ENCODE data around the gene UBASH3B.
"Not testable (repeated sequence)": the region's sequence is repeated elsewhere in the genome, so short reads cannot be mapped to it uniquely, and the experiment has no call there.

- TF ChIP-seq POLR2A (IDR thresholded peaks at IDR 0.05): not testable (repeated sequence)
- TF ChIP-seq, protein P1, sequence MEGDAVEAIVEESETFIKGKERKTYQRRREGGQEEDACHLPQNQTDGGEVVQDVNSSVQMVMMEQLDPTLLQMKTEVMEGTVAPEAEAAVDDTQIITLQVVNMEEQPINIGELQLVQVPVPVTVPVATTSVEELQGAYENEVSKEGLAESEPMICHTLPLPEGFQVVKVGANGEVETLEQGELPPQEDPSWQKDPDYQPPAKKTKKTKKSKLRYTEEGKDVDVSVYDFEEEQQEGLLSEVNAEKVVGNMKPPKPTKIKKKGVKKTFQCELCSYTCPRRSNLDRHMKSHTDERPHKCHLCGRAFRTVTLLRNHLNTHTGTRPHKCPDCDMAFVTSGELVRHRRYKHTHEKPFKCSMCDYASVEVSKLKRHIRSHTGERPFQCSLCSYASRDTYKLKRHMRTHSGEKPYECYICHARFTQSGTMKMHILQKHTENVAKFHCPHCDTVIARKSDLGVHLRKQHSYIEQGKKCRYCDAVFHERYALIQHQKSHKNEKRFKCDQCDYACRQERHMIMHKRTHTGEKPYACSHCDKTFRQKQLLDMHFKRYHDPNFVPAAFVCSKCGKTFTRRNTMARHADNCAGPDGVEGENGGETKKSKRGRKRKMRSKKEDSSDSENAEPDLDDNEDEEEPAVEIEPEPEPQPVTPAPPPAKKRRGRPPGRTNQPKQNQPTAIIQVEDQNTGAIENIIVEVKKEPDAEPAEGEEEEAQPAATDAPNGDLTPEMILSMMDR (IDR thresholded peaks at IDR 0.05): not testable (repeated sequence)
These were observed 30.0 kb upstream of the UBASH3B start for GRCh38 chr11:122625501-122625900.
